Dedifferentiated amniotic fluid mesenchymal stem cell (primary cell): ENCODE measurements around the gene RNF212.
A peak's percentile ranks its signal among the peaks of the same experiment; 100 is the strongest.
"Not testable (repeated sequence)": the region's sequence is repeated elsewhere in the genome, so short reads cannot be mapped to it uniquely, and the experiment has no call there.

Experiments used
- DNase-seq: peaks from one replicate; pipeline ENCODE4 v3.0.0-alpha.2; 2016; ENCODE audit errors: extremely low spot score

Gene RNF212

DNA sequence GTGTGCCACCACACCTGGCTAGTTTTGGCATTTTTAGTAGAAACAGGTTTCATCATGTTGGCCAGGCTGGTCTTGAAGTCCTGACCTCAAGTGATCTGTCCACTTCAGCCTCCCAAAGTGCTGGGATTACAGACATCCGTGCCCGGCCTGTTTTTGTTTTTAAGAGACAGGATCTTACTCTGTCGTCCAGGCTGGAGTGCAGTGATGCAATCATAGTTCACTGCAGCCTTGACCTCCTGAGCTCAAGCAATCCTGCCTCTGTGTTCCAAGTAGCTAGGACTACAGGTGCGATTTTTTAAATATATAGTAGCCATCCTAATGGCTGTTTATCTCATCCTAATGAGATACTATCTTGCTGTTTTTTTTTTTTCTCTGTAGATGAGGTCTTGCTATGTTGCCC, 47.6 kb downstream of the RNF212 start:
- DNase-seq: no peak

GRCh38 chr4:1062419-1062818, 50.9 kb downstream of the RNF212 start:
- DNase-seq: no peak

DNA sequence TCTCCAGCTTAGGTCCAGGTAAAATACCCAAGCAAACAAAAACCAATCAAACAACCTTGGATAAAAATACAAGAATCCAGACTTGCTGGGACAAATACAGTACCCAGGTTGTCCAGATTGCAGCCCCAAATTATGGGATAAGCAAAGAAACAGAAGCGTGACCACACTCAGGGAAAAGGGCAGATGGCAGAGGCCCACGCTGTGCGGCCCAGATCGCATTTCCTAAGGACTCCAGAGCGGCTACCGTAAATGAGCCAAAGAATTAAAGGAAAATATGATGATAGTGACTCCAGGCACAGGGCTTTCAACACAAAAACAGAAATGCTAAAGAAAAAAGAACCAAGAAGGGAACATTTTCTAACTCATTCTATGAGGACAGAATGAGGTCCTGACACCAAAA, 51.6 kb downstream of the RNF212 start:
- no peak for DNase-seq

GRCh38 chr4:1061056-1061700, 52.2 kb downstream of the RNF212 start:
- DNase-seq: no peak

GRCh38 chr4:1060621-1061020, 52.7 kb downstream of the RNF212 start:
- no peak for DNase-seq

- no peak for DNase-seq
Observed at GRCh38 chr4:1060121-1060520, 53.2 kb downstream of the RNF212 start.

DNA sequence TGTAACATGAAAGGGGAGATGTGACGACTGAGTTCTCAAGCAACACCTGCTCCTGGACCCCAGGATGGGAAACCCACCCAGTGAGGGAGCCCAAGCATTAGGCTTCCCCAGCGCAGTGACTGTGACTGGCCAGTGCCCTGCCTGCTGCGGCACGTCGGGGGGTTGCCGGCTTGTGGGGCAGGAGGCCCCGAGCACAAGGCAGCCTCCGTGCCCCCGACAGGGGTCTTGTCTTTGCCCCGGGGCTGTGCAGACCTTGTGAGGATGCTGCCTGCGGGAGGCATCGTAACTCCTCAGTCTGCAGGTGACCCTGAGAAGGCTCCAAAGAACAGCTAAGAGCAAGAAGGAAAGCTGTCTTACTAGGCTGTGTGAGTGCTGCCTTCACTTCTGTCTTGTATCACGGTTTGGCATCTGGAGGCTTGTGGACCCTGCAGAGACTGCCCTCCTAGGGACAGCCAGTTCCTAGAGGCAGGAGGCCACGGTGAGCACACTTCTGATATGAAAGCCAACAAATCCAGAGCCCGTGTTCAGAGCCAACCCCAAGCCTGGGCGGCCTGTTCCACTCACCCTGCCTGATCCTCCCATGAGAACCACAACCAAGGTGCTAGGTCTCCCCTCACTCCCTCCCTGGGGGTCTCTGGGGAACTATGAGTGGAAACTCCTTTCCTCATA, 54.2 kb downstream of the RNF212 start:
- DNase-seq: no peak

GRCh38 chr4:1058198-1058996, 55.0 kb downstream of the RNF212 start:
- no peak for DNase-seq

GRCh38 chr4:1057403-1057745, 56.0 kb downstream of the RNF212 start:
- no peak for DNase-seq

DNA sequence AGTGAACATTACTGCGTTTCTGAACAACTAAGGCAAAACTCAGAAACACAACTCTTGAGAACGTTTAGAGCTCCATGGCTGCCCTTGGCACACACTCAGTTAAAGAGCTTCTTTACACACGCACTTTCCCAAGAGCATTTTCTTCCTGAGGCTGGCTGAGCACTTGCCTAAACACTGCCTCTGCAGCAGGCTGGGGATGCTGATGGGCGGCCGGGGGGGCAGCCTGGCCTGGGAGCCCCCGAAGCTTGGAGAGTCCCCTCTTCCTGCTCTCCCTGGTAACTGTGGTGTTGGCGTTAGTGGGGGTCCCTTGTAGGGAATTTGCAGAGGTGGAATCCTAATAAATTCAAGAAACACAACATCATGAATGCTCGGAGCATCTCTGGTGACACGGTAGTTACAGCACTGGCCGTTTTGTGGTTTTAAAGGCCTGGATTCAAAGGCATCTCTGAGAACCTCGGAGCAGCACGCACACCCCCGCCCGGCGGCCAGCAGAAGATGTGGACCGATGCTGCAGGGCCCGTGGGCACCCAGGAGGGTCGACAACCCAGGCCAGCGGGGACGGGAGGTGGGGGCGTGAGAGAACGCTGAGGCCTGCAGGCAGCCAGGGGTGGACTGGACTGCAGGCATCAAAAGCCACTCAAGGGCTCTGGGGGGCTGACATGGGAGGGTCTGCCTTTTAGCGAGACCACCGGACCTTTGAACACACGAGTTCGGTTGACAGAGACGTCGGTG, 56.5 kb downstream of the RNF212 start:
- DNase-seq: no peak

DNA sequence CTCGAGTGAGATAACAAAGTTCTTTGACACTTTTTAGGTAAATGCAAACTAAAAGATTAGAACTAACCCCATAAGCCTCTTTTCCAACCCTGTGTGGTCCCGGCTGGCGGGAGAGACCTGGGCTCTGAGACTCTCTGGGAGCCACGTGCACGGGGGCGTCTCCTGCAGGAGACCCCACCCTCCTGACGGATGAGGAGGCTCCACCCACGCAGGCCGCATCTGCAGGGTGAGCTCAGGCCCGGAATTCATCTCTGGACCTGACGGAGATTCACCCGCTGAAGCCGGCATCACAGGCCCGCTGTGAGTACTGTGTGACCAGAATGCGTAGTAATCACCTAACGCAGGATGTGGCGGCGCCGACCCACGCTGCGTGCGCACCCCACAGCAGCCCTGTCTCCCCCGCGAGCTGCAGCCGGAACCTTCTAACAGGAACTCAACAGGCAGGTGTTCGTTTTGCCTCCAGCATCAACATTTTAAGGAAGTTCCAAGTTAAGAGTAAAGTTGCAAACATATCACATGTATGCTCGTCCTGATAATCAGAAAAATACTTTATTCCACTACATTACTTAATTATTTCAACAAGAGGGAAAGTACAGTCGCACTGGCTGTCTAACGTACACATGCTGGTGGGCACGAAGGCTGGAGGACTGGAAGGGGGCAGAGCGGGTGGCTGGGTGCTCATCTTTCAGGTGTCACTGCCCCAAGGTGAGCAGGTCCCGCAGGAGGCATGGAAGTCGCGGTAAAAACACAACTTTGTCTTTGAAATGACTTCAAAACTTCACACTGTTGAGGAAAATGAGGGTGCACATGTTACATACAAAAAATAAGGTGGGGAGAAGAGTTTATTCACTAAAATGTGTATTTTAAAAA, 57.4 kb downstream of the RNF212 start:
- DNase-seq: no peak

DNA sequence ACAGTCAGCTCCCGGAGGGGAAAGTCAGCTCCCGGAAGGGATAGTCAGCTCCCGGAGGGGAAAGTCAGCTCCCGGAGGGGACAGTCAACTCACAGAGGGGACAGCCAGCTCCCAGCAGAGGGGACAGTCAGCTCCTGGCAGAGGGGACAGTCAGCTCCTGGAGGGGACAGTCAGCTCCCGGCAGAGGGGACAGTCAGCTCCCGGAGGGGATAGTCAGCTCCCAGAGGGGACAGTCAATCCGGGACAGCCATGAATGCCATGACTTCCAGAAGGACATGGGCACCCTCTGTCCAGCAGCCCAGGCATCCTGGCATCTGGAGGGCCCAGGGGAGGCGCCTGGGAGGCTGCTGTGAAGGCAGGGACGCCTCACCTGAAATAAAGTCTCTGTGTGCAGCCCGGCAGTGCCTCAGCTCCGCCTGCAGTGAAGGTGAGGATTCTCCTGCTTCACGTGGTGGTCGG, 58.1 kb downstream of the RNF212 start:
- not testable (repeated sequence) for DNase-seq

DNA sequence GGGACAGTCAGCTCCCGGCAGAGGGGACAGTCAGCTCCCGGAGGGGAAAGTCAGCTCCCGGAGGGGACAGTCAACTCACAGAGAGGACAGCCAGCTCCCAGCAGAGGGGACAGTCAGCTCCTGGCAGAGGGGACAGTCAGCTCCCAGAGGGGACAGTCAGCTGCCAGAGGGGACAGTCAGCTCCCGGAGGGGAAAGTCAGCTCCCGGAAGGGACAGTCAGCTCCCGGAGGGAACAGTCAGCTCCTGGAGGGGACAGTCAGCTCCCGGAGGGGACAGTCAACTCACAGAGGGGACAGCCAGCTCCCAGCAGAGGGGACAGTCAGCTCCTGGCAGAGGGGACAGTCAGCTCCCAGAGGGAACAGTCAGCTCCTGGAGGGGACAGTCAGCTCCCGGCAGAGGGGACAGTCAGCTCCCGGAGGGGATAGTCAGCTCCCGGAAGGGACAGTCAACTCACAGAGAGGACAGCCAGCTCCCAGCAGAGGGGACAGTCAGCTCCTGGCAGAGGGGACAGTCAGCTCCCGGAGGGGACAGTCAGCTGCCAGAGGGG, 58.6 kb downstream of the RNF212 start:
- DNase-seq: not testable (repeated sequence)

DNA sequence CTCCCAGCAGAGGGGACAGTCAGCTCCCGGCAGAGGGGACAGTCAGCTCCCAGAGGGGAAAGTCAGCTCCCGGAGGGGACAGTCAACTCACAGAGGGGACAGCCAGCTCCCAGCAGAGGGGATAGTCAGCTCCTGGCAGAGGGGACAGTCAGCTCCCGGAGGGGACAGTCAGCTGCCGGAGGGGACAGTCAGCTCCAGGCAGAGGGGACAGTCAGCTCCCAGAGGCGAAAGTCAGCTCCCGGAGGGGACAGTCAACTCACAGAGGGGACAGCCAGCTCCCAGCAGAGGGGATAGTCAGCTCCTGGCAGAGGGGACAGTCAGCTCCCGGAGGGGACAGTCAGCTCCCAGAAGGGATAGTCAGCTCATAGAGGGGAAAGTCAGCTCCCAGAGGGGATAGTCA, 59.5 kb downstream of the RNF212 start:
- DNase-seq: not testable (repeated sequence)

GRCh38 chr4:1053080-1053661, 60.2 kb downstream of the RNF212 start:
- peak; percentile 93 for DNase-seq

DNA sequence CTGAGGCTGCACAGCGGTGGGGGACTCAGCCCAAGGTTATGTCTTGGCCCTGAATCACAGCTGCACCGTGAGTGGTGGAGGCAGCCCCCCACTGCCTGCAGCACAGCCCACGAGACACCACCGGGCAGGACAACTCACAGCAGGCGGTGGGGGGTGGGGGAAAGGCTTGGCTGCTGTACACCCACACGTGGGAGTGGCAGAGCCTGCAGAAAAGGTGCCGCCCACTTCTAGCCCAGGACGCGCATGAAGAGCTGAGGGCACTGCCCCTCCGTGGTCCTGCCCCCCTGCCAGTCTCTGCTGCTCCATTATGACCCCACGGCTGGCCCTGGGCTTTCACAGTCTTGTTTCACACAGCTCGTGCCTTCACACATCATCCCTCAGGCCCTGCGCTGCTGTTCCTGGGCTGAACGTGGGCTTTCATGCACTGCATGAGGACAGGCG, 61.1 kb downstream of the RNF212 start:
- DNase-seq: no peak

DNA sequence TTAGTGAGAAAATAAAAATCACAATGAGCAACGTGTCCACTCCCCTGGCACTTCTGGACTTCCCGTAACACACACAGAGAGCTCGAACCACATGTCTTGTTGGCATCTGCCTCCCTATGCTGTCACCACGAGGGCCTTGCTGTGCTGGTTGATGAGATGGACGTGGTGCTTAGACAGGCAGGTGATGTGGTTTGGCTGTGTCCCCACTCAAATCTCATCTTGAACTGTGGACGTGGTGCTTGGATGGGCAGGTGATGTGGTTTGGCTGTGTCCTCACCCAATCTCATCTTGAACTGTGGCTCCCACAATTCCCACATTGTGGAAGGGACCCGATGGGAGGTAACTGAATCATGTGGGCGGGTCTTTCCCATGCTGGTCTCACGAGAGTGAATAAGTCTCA, 61.9 kb downstream of the RNF212 start:
- no peak for DNase-seq

DNA sequence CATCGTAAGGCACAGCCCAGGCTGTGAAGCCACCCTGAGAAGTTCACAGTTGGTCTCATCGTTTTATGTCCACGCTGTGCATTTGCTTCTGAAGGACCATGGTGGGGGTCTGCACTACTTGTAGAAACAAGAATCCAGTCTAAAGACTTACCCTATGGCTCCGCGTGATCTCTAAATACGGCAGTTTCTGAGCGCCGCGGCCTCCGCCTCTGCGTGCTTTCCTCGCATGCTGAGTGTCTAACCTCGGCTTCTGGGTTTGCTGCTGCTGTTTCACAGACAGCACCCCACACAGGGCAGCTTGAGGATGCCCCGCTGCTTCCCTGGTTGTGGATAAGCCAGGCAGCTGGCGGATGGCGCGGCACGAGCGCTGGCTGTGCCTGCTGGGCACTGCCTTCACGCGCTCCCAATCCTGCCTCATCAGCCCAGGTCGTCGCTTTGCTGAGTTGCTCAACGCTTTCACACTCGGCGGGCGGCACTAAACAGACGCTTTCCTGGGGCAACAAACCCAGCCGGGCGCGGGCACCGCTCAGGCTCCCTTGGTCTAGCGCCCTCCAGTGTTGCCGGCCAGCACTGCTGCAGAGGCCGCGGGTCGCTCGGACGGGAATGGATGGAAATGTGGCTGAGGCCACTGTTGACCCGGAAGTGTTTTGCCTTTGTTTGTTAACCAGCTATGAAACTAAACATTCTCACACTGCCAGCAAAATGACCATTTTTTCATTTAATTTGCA, 62.7 kb downstream of the RNF212 start:
- no peak for DNase-seq

- DNase-seq: no peak
Observed at GRCh38 chr4:1049591-1049905, 63.8 kb downstream of the RNF212 start.
